Measurements from ENCODE around the gene CFAP251.
"Not testable (repeated sequence)": the region's sequence is repeated elsewhere in the genome, so short reads cannot be mapped to it uniquely, and the experiment has no call there.

Gene CFAP251

DNA sequence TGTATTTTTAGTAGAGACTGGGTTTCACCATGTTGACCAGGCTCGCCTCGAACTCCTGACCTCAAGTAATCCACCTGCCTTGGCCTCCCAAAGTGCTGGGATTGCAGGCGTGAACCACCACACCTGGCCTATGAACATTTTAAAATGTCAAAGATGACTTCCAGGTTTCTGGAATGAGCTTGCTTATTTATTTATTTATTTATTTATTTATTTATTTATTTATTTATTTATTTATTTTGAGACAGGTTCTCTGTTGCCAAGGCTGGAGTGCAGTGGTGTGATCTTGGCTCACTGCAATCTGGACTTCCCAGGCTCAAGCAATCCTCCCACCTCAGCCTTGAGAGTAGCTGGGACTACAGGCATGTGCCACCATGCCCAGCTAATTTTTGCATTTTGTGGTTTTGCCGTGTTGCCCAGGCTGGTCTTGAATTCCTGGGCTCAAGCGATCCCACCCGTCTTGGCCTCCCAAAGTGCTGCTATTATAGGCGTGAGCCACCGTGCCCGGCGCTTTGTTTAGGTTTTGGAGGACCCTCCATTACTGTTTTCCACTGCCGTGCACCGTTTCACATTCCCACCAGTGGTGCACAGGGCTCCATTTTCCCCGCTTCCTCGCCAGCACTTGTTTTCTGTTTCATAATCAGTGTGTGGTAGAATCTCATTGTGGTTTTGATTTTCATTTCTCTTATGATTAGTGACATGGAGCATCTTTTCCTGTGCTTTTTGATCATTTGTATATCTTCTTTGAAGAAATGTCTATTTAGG, 6.4 kb upstream of the CFAP251 start:
- DNase-seq, result no peak

- no peak for DNase-seq
These were observed 2.5 kb upstream of the CFAP251 start for GRCh38 chr12:121915841-121916321.

GRCh38 chr12:121916719-121917118, 1.7 kb upstream of the CFAP251 start:
- DNase-seq, result peak; percentile 33

- DNase-seq, result no peak
These were observed 267 bp downstream of the CFAP251 start for GRCh38 chr12:121918679-121919038.

DNA sequence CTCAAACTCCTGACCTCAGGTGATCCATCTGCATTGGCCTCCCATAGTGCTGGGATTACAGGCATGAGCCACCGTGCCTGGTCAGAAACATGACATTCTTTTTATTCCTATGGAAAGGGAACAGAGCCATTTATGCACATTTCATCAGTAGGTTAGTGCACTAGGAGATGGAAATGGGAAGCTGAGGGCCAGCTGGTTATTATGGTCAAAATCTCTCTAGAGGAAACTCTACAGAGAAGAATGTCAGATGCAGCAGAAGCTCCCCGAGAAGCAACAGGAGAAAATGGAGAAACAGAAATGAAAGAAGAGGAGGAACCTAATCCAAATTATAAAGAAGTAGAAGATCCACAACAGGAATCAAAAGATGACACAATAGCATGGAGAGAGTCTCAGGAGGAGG, 2.7 kb downstream of the CFAP251 start:
- DNase-seq, result no peak

DNA sequence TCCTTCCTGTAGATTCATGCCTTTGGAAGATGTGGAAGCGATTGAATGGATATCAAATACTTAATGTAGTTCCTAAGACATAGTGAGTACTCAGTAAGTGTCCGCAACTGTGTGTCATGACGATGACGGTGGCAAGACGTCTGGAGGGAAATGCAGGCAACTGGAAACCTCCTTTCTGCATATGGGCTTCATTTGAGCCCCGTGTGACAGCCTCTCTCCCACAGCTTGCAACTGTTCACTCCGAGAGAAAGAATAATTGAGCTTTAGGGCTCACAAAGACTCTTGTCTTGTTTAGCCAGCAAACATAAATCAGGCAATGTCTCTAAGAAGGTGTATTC, 6.9 kb downstream of the CFAP251 start:
- DNase-seq, result peak; percentile 61

DNA sequence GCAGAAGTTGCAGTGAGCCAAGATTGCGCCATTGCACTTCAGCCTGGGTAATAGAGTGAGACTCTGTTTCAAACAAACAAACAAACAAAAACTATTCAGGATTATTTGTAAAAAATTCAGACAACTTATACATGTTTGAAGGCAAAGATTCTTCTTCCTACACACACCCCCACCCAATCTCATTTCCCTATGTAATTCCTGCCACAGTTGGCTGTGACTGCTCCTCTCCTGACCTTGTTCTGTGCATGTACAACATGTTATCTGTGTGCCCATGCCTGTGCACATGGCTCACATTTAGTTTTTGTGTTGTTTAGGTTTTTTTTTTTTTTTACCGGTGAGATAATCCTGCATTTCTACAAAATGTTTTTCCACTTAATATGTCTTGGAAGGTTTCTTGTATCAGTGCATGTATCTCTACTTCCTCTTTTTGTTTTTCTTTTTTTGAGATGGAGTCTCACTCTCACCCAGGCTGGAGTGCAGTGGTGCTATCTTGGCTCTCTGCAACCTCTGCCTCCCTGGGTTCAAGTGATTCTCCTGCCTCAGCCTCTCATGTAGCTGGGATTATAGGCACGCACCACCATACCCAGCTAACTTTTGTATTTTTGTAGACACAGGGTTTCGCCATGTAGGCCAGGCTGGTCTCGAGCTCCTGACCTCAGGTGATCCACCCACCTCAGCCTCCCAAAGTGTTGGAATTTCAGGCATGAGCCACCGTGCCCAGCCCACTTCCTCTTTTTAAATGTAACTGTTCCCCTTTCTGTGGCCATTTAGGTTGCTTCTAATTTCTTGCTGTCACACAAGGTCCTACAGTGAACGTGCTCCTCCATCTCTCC, 8.7 kb downstream of the CFAP251 start:
- no peak for DNase-seq

DNA sequence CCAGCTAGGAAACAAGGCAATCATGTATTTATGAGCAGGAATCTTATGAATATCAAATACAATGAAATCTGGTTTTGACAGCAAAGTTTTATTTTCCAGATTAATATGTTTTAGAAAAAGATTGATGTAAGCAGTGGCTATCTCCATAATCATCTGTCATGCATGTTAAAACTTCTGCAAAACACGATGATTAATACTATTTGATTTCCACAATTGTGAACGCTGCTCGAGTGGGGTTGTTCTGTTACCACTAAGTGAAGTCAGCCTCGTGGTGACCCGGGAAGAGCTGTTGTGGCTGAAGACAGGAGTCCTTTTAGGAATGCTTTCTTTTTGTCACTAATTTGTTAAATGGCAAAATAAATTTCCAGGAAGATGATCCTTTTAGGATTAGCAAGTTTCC, 9.4 kb downstream of the CFAP251 start:
- no peak for DNase-seq

DNA sequence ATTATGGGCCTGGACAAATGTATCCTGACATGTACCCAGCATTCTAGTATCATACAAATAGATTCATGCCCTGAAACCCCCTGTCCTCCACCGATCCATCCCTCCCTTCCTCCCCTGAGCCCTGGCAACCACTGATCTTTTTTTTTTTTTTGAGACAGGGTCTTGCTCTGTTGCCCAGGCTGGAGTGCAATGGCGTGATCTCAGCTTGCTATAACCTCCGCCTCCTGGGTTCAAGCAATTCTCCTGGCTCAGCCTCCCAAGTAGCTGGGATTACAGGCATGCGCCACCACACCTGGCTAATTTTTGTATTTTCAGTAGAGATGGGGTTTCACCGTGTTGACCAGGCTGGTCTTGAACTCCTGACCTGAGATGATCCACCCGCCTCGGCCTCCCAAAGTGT, 11.2 kb downstream of the CFAP251 start:
- not testable (repeated sequence) for DNase-seq

DNA sequence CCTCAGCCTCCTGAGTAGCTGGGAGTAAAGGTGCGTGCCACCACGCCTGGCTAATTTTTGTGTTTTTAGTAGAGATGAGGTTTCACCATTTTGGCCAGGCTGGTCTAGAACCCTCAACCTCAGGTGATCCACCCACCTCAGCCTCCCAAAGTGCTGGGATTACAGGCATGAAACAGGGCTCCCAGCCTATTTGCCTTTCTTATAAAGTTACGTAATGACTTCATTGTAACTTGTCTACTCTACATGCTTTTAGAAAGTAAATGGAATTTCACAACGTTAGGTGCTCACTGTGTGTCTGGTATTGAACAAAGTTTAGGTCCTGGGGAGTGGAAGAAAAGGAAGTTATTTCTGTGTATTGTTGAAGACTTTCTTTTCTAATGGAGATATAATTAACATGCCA, 12.5 kb downstream of the CFAP251 start:
- DNase-seq, result no peak

DNA sequence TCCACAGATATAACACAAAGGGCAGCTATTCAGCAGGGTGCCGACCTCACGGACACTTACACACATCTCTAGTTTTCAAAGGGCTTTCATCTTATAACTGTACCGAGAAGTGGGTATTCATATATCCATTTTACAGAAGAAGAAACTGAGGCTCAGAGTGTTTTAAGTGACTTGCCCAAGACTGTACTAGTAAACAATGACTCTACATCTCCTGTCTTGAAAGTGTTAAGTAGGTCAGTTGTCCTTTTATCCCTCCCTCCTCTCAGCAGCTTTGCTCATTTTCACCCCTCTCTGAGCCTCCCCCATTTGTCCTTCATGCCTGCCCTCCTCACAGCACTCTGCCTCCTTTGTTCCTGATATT, 13.8 kb downstream of the CFAP251 start:
- DNase-seq, result no peak

DNA sequence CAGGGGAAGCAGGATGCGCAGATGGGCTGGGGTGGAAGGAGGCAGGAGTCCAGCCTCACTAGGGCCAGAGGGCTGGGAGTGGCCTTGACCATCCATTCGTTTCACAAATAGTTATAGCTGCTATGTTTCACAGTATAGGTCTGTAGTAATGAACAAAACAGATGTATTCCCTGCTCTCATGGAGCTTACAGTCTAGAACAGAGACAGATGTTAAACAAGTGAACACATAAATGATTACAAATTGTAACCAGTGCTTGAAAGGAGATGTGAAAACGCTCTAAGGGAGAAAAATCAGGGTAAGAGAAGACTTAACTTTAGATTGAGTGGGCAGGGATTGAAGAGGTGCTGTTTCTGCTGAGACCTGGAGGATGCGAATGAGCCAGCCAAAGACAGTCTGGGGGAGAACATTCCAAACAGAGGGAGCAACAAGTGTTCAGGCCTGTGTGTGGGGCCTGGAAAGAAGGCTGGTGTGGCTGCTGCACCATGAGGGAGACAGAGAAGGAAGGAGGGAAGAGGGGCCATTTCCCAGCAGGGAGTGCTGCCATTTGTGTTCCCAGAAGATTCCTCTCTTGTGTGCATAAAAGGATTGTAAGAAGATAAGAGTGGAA, 14.6 kb downstream of the CFAP251 start:
- DNase-seq, result no peak

- no peak for DNase-seq
These were observed 15.3 kb downstream of the CFAP251 start for GRCh38 chr12:121933522-121934308.

DNA sequence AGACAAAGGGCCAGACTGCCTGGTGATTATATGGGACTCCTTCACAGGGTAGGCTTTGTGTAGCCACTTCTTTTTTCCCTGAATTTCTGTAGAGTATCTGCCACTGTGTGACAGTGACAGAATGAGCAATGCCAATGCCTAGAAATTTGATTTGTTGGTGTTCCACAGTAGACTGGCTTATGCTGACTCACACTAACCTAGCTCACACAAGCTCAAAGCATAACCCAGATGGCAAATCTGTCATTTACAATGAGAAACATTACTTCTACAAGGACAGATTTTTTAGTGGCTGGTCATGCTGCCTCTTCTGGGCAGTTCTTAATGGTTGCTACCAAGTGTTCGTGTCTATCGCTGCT, 15.9 kb downstream of the CFAP251 start:
- DNase-seq, result no peak

DNA sequence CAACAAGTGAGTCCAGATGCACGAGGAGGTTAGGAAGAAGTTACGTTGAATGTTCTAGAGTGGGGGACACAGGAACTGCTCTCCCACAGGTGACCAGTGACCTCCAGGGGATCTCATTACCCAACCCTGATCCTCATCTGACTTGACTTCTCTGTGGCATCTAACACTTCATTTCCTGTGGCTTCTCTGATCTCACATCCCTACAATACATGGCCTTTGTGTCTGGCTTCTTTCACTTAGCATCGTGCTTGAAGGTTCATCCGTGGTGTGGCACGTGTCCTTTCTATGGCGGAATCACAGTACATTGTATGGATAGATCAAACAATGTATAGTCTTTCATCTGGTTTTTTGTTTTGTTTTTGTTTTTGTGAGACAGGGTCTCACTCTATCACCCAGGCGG, 19.3 kb downstream of the CFAP251 start:
- no peak for DNase-seq

- no peak for DNase-seq
These were observed 20.8 kb downstream of the CFAP251 start for GRCh38 chr12:121939186-121939585.

DNA sequence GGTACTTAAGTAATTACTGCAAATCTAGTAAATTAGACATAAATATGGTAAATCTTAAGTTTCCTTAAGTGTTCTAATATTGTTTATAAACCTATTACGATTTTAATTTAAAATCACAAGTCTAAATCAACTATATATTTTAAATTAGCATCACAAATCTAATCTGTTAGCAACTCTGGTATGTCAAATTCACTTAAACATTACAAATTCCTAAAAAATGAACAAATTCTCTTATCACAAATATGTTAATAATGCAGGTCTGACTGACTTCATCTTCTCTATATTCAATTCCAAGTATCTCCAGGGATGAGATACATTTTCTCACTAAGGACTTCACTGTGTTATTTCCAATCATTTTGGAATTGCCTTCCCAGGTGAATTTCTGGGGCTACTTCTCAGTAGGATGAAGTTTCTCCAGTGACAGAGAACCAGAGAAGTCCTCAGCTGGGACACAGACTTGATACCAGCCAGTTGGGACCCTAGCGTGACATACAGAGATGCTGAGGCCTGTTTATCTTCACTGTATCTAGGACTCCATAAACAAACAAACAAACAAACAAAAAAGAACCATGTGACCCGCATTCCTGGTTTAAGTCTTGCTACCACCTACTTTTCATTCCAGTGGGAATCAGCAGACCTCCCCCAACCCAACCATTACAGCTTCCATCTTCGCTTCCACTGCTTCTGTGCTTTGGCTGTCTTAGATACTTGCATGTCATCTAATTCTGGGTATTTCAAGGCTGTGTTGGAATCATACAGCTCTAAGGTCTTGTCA, 21.8 kb downstream of the CFAP251 start:
- no peak for DNase-seq

DNA sequence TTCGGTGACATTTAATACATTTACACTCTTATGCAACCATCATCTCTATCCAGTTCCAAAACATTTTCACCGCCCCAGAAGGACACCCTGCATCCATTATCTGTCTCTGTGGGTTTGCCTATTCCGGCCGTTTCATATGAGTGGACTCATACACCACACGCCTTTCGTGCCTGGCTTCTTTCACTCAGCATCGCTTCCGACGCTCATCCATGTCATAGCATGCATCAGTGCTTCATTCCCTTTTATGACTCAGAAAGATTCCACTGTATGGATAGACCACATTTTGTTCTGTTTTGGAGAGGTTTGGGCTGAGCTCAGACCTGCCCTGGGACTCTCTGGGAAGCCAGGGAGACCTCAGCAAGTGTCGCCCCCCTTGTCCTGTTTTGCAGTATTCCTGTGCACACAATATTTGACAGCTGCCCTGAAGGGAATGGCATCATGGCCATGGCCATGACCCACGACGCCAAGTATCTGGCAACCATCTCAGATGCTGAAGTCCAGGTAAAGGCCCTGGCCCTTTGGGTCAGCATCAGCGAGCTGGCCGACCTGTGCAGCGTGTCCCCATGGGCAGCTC, 23.8 kb downstream of the CFAP251 start:
- DNase-seq, result no peak

DNA sequence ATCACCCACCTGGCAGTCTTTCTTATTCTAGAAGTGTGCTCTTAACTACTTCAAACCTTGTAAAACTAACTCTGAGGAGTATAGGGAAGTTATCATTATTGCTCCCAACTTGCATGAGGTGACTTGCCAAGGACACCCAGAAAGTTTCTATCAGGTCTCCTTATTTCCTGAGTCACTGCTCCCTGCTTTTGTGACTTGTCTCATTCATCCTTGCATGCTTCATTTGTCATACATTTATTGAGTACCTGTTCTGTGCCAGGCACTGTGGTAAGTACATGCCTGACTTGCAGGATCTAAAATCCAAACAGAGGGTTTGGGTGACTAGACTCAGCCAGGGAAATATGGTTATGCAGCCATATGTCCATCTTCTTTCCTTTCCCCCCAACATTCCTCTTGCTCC, 25.5 kb downstream of the CFAP251 start:
- DNase-seq, result no peak

GRCh38 chr12:121946313-121947025, 28.1 kb downstream of the CFAP251 start:
- DNase-seq, result no peak

GRCh38 chr12:121947981-121948380, 29.6 kb downstream of the CFAP251 start:
- DNase-seq, result no peak
